ENCODE results near the gene ATP5F1C.

GRCh38 chr10:7750222-7750621 is 37.8 kb upstream of the ATP5F1C start:
- TF ChIP-seq JUND (IDR thresholded peaks at IDR 0.05) = no peak
- TF ChIP-seq CTCF (IDR thresholded peaks at IDR 0.05; ENCODE audit: low read depth, low read length, missing input control) = no peak

Measured in liver (tissue), 3 donors.